GM18951 (cell line): ENCODE measurements around the gene RTKN.

Experiments
- POLR2A ChIP-seq: IDR thresholded peaks from 4 replicates; pipeline ENCODE4 v1.6.1; 2011; ENCODE audit warnings: mild to moderate bottlenecking; ENCODE audit not compliant: insufficient read length, insufficient read depth; ENCODE audit errors: extremely low read depth
- in situ Hi-C: fragments of 300-500 bp; cut with MboI; formaldehyde crosslinking; loops from one replicate; pipeline ENCODE4 v1.12.0; 2022; ENCODE audit warnings: low sequenced_read_pairs, mixed read lengths, inconsistent platforms; ENCODE audit not compliant: unreplicated experiment

RTKN gene

GRCh38 chr2:74387346-74387745, 54.4 kb downstream of the RTKN start:
- no peak for TF ChIP-seq POLR2A
- in situ Hi-C loops = no loop called here

GRCh38 chr2:74385396-74385795, 56.3 kb downstream of the RTKN start:
- in situ Hi-C loops = no loop called here
- TF ChIP-seq POLR2A = no peak

- no peak for TF ChIP-seq POLR2A
Observed at GRCh38 chr2:74384051-74384450, 57.7 kb downstream of the RTKN start.

GRCh38 chr2:74383254-74383653, 58.5 kb downstream of the RTKN start:
- in situ Hi-C loops = no loop called here
- no peak for TF ChIP-seq POLR2A

More at GRCh38 chr2:74384051-74384450, 57.7 kb downstream of the RTKN start:
- in situ Hi-C loops = no loop called here

GRCh38 chr2:74381751-74382150, 60.0 kb downstream of the RTKN start:
- no peak for TF ChIP-seq POLR2A
- in situ Hi-C loops = no loop called here

- in situ Hi-C loops = no loop called here
- TF ChIP-seq POLR2A = no peak
Observed at GRCh38 chr2:74379851-74380789, 61.6 kb downstream of the RTKN start, which contains the start of gene DCTN1. Gene DCTN1 (minus strand): TSS chr2:74380311. CDS start chr2:74380037, 274 bp downstream.

- in situ Hi-C loops = no loop called here
- TF ChIP-seq POLR2A = no peak
Observed at GRCh38 chr2:74378007-74378406, 63.7 kb downstream of the RTKN start.

GRCh38 chr2:74375838-74376237, 65.9 kb downstream of the RTKN start:
- no peak for TF ChIP-seq POLR2A

More at GRCh38 chr2:74375838-74376237, 65.9 kb downstream of the RTKN start:
- in situ Hi-C loops = no loop called here
